TTC549 (cell line): Measurements from ENCODE around the gene PBXIP1.
"Not testable (repeated sequence)": the region's sequence is repeated elsewhere in the genome, so short reads cannot be mapped to it uniquely, and the experiment has no call there.

Source experiments
- FAIRE-seq: peaks from 2 replicates; lab custom pipeline; 2012; peaks lifted over from hg19 to GRCh38; lab: Jason Lieb, UNC

The PBXIP1 gene

GRCh38 chr1:154993572-154994268, 37.8 kb upstream of the PBXIP1 start, which contains the start of gene LENEP:
LENEP (plus strand) TSS chr1:154993586; CDS start chr1:154993608, 22 bp downstream.
- FAIRE-seq: no peak

- FAIRE-seq: no peak
Measured at GRCh38 chr1:154992721-154993571, 37.0 kb upstream of the PBXIP1 start.

GRCh38 chr1:154990276-154990675, 34.4 kb upstream of the PBXIP1 start:
- no peak for FAIRE-seq

- no peak for FAIRE-seq
Measured at GRCh38 chr1:154989195-154989860, 33.4 kb upstream of the PBXIP1 start.

- FAIRE-seq: no peak
Measured at GRCh38 chr1:154988058-154988954, 32.4 kb upstream of the PBXIP1 start.

GRCh38 chr1:154987326-154987725, 31.4 kb upstream of the PBXIP1 start:
- FAIRE-seq: no peak

- not testable (repeated sequence) for FAIRE-seq
Measured at GRCh38 chr1:154986736-154987135, 30.8 kb upstream of the PBXIP1 start.

GRCh38 chr1:154983776-154984466, 28.0 kb upstream of the PBXIP1 start:
- no peak for FAIRE-seq

- FAIRE-seq: peak; percentile 99
Measured at GRCh38 chr1:154982897-154983648, 27.2 kb upstream of the PBXIP1 start, which contains the start of gene FLAD1. FLAD1 (plus strand) TSS chr1:154983344; CDS start chr1:154983695, 351 bp downstream.

GRCh38 chr1:154982341-154982740, 26.4 kb upstream of the PBXIP1 start:
- FAIRE-seq: no peak

- FAIRE-seq: no peak
Measured at GRCh38 chr1:154978360-154978759, 22.5 kb upstream of the PBXIP1 start.

GRCh38 chr1:154977762-154978161, 21.9 kb upstream of the PBXIP1 start:
- FAIRE-seq: not testable (repeated sequence)

GRCh38 chr1:154975409-154976059, 19.6 kb upstream of the PBXIP1 start:
- FAIRE-seq: no peak

- no peak for FAIRE-seq
Measured at GRCh38 chr1:154974808-154975408, 19.0 kb upstream of the PBXIP1 start.

GRCh38 chr1:154974102-154974807, 18.4 kb upstream of the PBXIP1 start, which contains the start of gene CKS1B:
CKS1B (plus strand) TSS chr1:154974681; CDS start chr1:154974746, 65 bp downstream.
- peak; percentile 99 for FAIRE-seq

- FAIRE-seq: peak; percentile 99
Measured at GRCh38 chr1:154973344-154974101, 17.6 kb upstream of the PBXIP1 start.

- FAIRE-seq: peak; percentile 96
Measured at GRCh38 chr1:154972517-154973343, 16.8 kb upstream of the PBXIP1 start.
